ENCODE results near the gene SESTD1. TPM values are rescaled to one million over a fixed set of nuclear protein-coding genes. Genes with fewer than 3 reads are reported as not detected.

The SESTD1 gene
- total and polyA plus RNA-seq, 2 of the 4 experiments (the other 2 are of a cell fraction) = 8.4 to 12.7 TPM

GRCh38 chr2:179270689-179271088 lies 6.1 kb upstream of the SESTD1 start:
- no peak overlapping the region for H3K18ac ChIP-seq (ENCODE audit: low read depth, low read length)
- H4K20me1 ChIP-seq (ENCODE audit: insufficient read depth, low read length) = no peaks in the 10 kb centered on the region
- no peak overlapping the region for H3K56ac ChIP-seq (ENCODE audit: extremely low read depth, insufficient read depth, low read length)
- no peak overlapping the region for H2BK20ac ChIP-seq (ENCODE audit: low read depth, low read length)
- no peak overlapping the region for H4K91ac ChIP-seq (ENCODE audit: insufficient read depth, low read depth, low read length)
- POLR2A ChIA-PET (ENCODE audit: unreplicated experiment) = no interaction called here
- no peak overlapping the region for H3K23ac ChIP-seq (ENCODE audit: low read depth, low read length)
- no peak overlapping the region for H3K4me3 ChIP-seq (ENCODE audit: insufficient read depth, low read depth, low read length)
- no peak overlapping the region for H2BK15ac ChIP-seq (ENCODE audit: low read depth, low read length)
- H3K4me1 ChIP-seq (ENCODE audit: control insufficient read depth, insufficient read depth, low read length) = peaks cover 13% of the 10 kb centered on the region
- no peak overlapping the region for H2BK120ac ChIP-seq (ENCODE audit: low read depth, low read length)
- no peak overlapping the region for H2BK5ac ChIP-seq (ENCODE audit: low read depth, low read length, poor library complexity, severe bottlenecking)
- dilution Hi-C loops (cut with HindIII; ENCODE audit: low sequenced_read_pairs, unreplicated experiment) = no loop called here
- H3K27ac ChIP-seq (ENCODE audit: insufficient read depth, low read length) = no peak overlapping the region
- H3K79me1 ChIP-seq (ENCODE audit: low read depth in 1 of 2, low read length in 2 of 2) = no peaks in the 10 kb centered on the region
- H2AK9ac ChIP-seq (replicated peaks; ENCODE audit: low read depth, low read length, poor library complexity) = no peak overlapping the region
- H3K4me2 ChIP-seq (ENCODE audit: low read depth, low read length) = no peak overlapping the region
- WGBS, 2 experiments (ENCODE audit: extremely low coverage in 2 of 2, insufficient read length in 1 of 2) = no CpG with 5 or more reads among the region's 2 CpGs
- ATAC-seq (ENCODE audit: low read depth) = no peak
- no peak for DNase-seq
- H2AFZ ChIP-seq (replicated peaks; ENCODE audit: low read length, poor library complexity) = no peak overlapping the region
- CTCF ChIA-PET = no interaction called here
- H3K9me3 ChIP-seq (ENCODE audit: control insufficient read depth, insufficient read depth, low read length) = no peaks in the 10 kb centered on the region
- BruUV-seq (replicated peaks) = no TSS peak
- H4K5ac ChIP-seq (ENCODE audit: low read depth, low read length) = no peak overlapping the region
- H3K4ac ChIP-seq (ENCODE audit: low read depth, low read length) = no peak overlapping the region
- H4K8ac ChIP-seq (ENCODE audit: low read depth in 2 of 2, low read length in 2 of 2) = no peak overlapping the region
- H3K9ac ChIP-seq (ENCODE audit: low read depth, low read length) = no peak overlapping the region
- H3K14ac ChIP-seq (replicated peaks; ENCODE audit: low read depth, low read length) = no peak overlapping the region
- TF ChIP-seq RCOR1 (IDR thresholded peaks at IDR 0.05; ENCODE audit: insufficient replicate concordance, low read length) (no peak), CTCF (conservative IDR thresholded peaks at IDR 0.05; ENCODE audit: low read depth, low read length) (no peak), CHD1 (IDR thresholded peaks at IDR 0.05; ENCODE audit: low read depth, low read length) (no peak), MXI1 (IDR thresholded peaks at IDR 0.05; ENCODE audit: borderline replicate concordance, low read depth, low read length) (no peak), NFE2L2 (IDR thresholded peaks at IDR 0.05; ENCODE audit: low read depth, low read length) (no peak)
- TF ChIP-seq, protein P1, sequence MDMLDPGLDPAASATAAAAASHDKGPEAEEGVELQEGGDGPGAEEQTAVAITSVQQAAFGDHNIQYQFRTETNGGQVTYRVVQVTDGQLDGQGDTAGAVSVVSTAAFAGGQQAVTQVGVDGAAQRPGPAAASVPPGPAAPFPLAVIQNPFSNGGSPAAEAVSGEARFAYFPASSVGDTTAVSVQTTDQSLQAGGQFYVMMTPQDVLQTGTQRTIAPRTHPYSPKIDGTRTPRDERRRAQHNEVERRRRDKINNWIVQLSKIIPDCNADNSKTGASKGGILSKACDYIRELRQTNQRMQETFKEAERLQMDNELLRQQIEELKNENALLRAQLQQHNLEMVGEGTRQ (IDR thresholded peaks at IDR 0.05; ENCODE audit: low read depth, low read length) = no peak
- intact Hi-C loops (cut with micrococcal nuclease) = no loop called here
- H3K36me3 ChIP-seq (ENCODE audit: control insufficient read depth, insufficient read depth, low read length) = no peaks in the 10 kb centered on the region
- H3K9me1 ChIP-seq (ENCODE audit: insufficient read depth, low read length) = peaks cover 6% of the 10 kb centered on the region; the same call in 1 of the 2 replicates
- in situ Hi-C loops (cut with MboI; ENCODE audit: low sequenced_read_pairs) = no loop called here
- H2AK5ac ChIP-seq (ENCODE audit: low read depth, low read length) = no peak overlapping the region
- H3K27me3 ChIP-seq (ENCODE audit: control insufficient read depth, insufficient read depth, low read length) = no peaks in the 10 kb centered on the region
